GM18520 (cell line): ENCODE data around the gene DOCK6.

Experiments
- ATAC-seq: cut with Tn5 transposase; IDR thresholded peaks from one replicate; pipeline ENCODE4 v1.9.1; 2021; ENCODE audit not compliant: unreplicated experiment

DOCK6 gene

GRCh38 chr19:11251217-11251616 lies 11.1 kb downstream of the DOCK6 start:
- ATAC-seq = no peak

GRCh38 chr19:11248852-11249251 lies 13.5 kb downstream of the DOCK6 start:
- no peak for ATAC-seq

- no peak for ATAC-seq
These were observed 14.4 kb downstream of the DOCK6 start for GRCh38 chr19:11247934-11248333.

- ATAC-seq = no peak
These were observed 14.9 kb downstream of the DOCK6 start for GRCh38 chr19:11247391-11247790.

GRCh38 chr19:11246941-11247340 lies 15.4 kb downstream of the DOCK6 start:
- ATAC-seq = no peak

GRCh38 chr19:11244846-11245589 lies 17.3 kb downstream of the DOCK6 start:
- ATAC-seq = no peak

GRCh38 chr19:11243798-11244169 lies 18.5 kb downstream of the DOCK6 start:
- ATAC-seq = no peak

GRCh38 chr19:11242864-11243797 lies 19.2 kb downstream of the DOCK6 start:
- no peak for ATAC-seq

GRCh38 chr19:11242025-11242424 lies 20.3 kb downstream of the DOCK6 start:
- no peak for ATAC-seq

- no peak for ATAC-seq
These were observed 22.3 kb downstream of the DOCK6 start for GRCh38 chr19:11240008-11240444.

GRCh38 chr19:11239377-11240000 lies 22.8 kb downstream of the DOCK6 start, which contains the start of gene ANGPTL8:
Gene ANGPTL8 (plus strand): TSS chr19:11239619. CDS start chr19:11239638, 19 bp downstream.
- no peak for ATAC-seq

GRCh38 chr19:11238781-11239376 lies 23.4 kb downstream of the DOCK6 start:
- ATAC-seq = no peak

- ATAC-seq = no peak
These were observed 24.3 kb downstream of the DOCK6 start for GRCh38 chr19:11238041-11238440.

- no peak for ATAC-seq
These were observed 25.0 kb downstream of the DOCK6 start for GRCh38 chr19:11237321-11237720.

- no peak for ATAC-seq
These were observed 25.7 kb downstream of the DOCK6 start for GRCh38 chr19:11236324-11237301.

- no peak for ATAC-seq
These were observed 27.7 kb downstream of the DOCK6 start for GRCh38 chr19:11234486-11235075.

- no peak for ATAC-seq
These were observed 29.3 kb downstream of the DOCK6 start for GRCh38 chr19:11233073-11233472.

- no peak for ATAC-seq
These were observed 29.8 kb downstream of the DOCK6 start for GRCh38 chr19:11232555-11232954.

GRCh38 chr19:11230621-11231386 lies 31.5 kb downstream of the DOCK6 start:
- ATAC-seq = no peak
